Gastroesophageal sphincter (tissue), 4 donors: ENCODE data around the gene KCNIP4. TPM values are rescaled to one million over a fixed set of nuclear protein-coding genes. Genes with fewer than 3 reads are reported as not detected.

Source experiments
- ATAC-seq: fragments of 150-250 bp; one replicate; pipeline ENCODE4 v1.9.1; 2016; ENCODE audit warnings: mild to moderate bottlenecking, moderate library complexity
- H3K27ac ChIP-seq, 4 donors: fragments of 200-600 bp; sonication (generic) in 3 of 4; 1 replicate in 3 of 4; 2 replicates in 1 of 4; pipeline ENCODE4 v1.5.1; 2016 to 2019
- H3K27me3 ChIP-seq: fragments of 200-600 bp; sonication (generic); one replicate; pipeline ENCODE4 v1.5.1; 2019
- H3K36me3 ChIP-seq, 2 donors: fragments of 200-600 bp; sonication (generic); one replicate each; pipeline ENCODE4 v1.5.1; 2019; ENCODE audit warnings: control low read depth in 1 of 2
- H3K4me1 ChIP-seq, 3 donors: fragments of 200-600 bp; sonication (generic); 1 replicate in 2 of 3; 2 replicates in 1 of 3; pipeline ENCODE4 v1.5.1; 2016 to 2019; ENCODE audit warnings: control low read depth in 2 of 3
- H3K4me3 ChIP-seq, 2 donors: fragments of 200-600 bp; sonication (generic); one replicate each; pipeline ENCODE4 v1.5.1; 2019; ENCODE audit warnings: mild to moderate bottlenecking in 1 of 2, moderate library complexity in 1 of 2
- H3K9me3 ChIP-seq, 3 donors: fragments of 200-600 bp; sonication (generic); one replicate each; pipeline ENCODE4 v1.5.1; 2017 to 2019; ENCODE audit warnings: control low read depth in 2 of 3
- CTCF ChIP-seq, 4 experiments: fragments of 200-600 bp in 2 of 4; fragments of 450-650 bp in 2 of 4; sonication (generic) in 1 of 4; IDR thresholded peaks; one replicate each; pipeline ENCODE4 v1.5.1; 2017 to 2019; ENCODE audit warnings: antibody characterized with exemption in 4 of 4, mild to moderate bottlenecking in 2 of 4, moderate library complexity in 2 of 4
- EP300 ChIP-seq: sonication (generic); formaldehyde crosslinking; IDR thresholded peaks from one replicate; pipeline ENCODE4 v1.6.1; 2017; ENCODE audit warnings: antibody characterized with exemption, mild to moderate bottlenecking
- POLR2A ChIP-seq, 2 donors: fragments of 450-650 bp; IDR thresholded peaks; one replicate each; pipeline ENCODE4 v1.6.1; 2017; ENCODE audit warnings: antibody characterized with exemption in 2 of 2, mild to moderate bottlenecking in 2 of 2, moderate library complexity in 1 of 2
- POLR2AphosphoS5 ChIP-seq: sonication (generic); formaldehyde crosslinking; IDR thresholded peaks from one replicate; pipeline ENCODE4 v1.6.1; 2017; ENCODE audit warnings: antibody characterized with exemption
- WGBS, 2 donors: methylation state at CpG; one replicate each; pipeline ENCODE4 v1.1.5; 2018; ENCODE audit warnings: low coverage in 1 of 2; 5-methylcytosine and 5-hydroxymethylcytosine counted together
- total RNA-seq, 4 donors: library from RNA; depleted of rRNA; stranded (reverse); fragments of >200 nt; gene quantifications; one replicate each; pipeline ENCODE4 v1.1.0, GENCODE V29; 2016

KCNIP4 gene
- total RNA-seq, 4 donors from 2014 or later, result 0.23 to 0.59 (median 0.54) TPM; not detected in 1

GRCh38 chr4:21879187-21879586 lies 69.4 kb downstream of the KCNIP4 start:
- H3K27me3 ChIP-seq, result no peaks in the 10 kb centered on the region
- H3K36me3 ChIP-seq, result no peaks in the 10 kb centered on the region
- H3K4me3 ChIP-seq, result no peak overlapping the region
- H3K4me1 ChIP-seq, result no peaks in the 10 kb centered on the region
- WGBS, 2 donors, result 67 to 82% methylated on average over 3 of the region's 3 CpGs
- TF ChIP-seq POLR2AphosphoS5 (no peak), CTCF (IDR thresholded peaks at IDR 0.05) (no peak), EP300 (no peak)
- no peak overlapping the region for H3K27ac ChIP-seq
- no peak for ATAC-seq
- H3K9me3 ChIP-seq, result no peaks in the 10 kb centered on the region

- TF ChIP-seq CTCF (IDR thresholded peaks at IDR 0.05), result no peak
- TF ChIP-seq EP300, result no peak
- no peak for TF ChIP-seq POLR2AphosphoS5
- no peak for TF ChIP-seq POLR2A (IDR thresholded peaks at IDR 0.05)
- no peak for ATAC-seq
These were observed 71.9 kb downstream of the KCNIP4 start for GRCh38 chr4:21876711-21877110.

DNA sequence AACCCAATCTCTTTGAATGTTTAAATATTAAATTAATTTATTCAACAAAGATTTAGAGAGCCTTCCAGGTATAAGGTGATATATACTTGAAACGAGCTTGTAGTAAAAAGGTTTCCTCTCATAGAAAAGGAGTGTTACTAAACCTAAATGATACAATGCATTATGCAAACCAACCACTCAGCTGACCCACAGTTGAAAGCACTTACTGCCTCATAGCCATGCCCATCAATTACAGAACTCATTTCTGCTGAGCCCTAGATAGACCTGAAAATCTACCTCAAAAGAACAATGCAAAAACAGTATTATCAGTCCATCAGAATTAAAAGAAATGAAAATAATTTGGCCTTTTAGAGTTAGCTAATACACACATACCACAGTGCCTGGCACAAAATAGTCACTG lies 75.4 kb downstream of the KCNIP4 start:
- TF ChIP-seq CTCF (IDR thresholded peaks at IDR 0.05), result no peak
- no peak for TF ChIP-seq POLR2AphosphoS5
- TF ChIP-seq POLR2A (IDR thresholded peaks at IDR 0.05), result no peak
- no peak for TF ChIP-seq EP300
- 82 to 100% methylated on average over 1 of the region's 1 CpG for WGBS, 2 donors
- ATAC-seq, result no peak

More at GRCh38 chr4:21876711-21877110, 71.9 kb downstream of the KCNIP4 start:
- Histone ChIP-seq H3K9me3 (no peaks in the 10 kb centered on the region), H3K36me3 (no peaks in the 10 kb centered on the region), H3K4me3 (no peak overlapping the region), H3K27me3 (no peaks in the 10 kb centered on the region), H3K4me1 (no peaks in the 10 kb centered on the region), H3K27ac (no peak overlapping the region)
- 38 to 63% methylated on average over 1 of the region's 1 CpG for WGBS, 2 donors

GRCh38 chr4:21872101-21872500 lies 76.5 kb downstream of the KCNIP4 start:
- no peak overlapping the region for H3K4me3 ChIP-seq
- no peaks in the 10 kb centered on the region for H3K4me1 ChIP-seq
- no peak for ATAC-seq
- H3K27ac ChIP-seq, result no peak overlapping the region
- no peaks in the 10 kb centered on the region for H3K36me3 ChIP-seq
- no peaks in the 10 kb centered on the region for H3K27me3 ChIP-seq
- no peaks in the 10 kb centered on the region for H3K9me3 ChIP-seq
- WGBS, 2 donors, result 17 to 44% methylated on average over 5 of the region's 5 CpGs
- TF ChIP-seq POLR2A (IDR thresholded peaks at IDR 0.05) (no peak), EP300 (no peak)

More for the DNA sequence above, 75.4 kb downstream of the KCNIP4 start:
- Histone ChIP-seq H3K4me1 (no peaks in the 10 kb centered on the region), H3K36me3 (no peaks in the 10 kb centered on the region), H3K27me3 (no peaks in the 10 kb centered on the region), H3K4me3 (no peak overlapping the region), H3K27ac (no peak overlapping the region), H3K9me3 (no peaks in the 10 kb centered on the region)

DNA sequence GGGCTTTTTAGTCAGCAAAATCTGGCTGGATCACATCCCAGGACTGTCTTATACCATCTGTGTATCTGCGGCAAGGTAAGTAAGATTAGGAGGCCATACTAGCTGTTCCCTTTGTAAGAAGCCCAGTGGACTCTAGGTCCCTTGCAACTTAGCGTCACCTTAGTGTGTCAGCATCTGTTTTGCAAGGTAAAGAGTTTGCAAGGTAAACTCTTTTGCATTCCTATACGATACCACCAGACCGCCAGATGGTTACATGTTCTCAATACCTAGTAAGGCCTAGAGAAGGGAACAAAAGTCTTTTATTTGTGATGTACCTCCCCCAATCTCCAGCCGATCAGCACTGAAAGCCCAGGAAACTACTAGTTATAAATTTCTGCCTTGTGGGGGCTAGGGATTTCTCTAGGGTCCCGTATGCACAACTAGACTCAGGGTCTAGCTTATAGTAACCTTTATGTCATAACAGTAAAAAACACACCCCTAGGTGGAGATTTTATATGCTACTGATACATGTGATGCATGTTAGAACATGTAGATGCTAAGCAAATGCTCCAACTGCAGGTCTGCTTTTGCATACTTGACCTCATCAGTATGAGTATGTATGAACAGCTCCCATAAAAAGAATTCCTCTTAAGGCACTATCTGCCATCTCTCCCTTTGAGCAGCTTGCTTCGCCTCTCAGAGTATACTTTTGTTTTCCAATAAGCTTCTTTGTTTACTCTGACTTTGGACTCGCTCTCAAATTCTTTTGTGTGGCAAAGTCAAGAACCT lies 78.4 kb downstream of the KCNIP4 start:
- no peak for ATAC-seq
- Histone ChIP-seq H3K9me3 (no peaks in the 10 kb centered on the region), H3K27ac (no peak overlapping the region), H3K4me1 (no peaks in the 10 kb centered on the region), H3K4me3 (no peak overlapping the region), H3K36me3 (no peaks in the 10 kb centered on the region), H3K27me3 (no peaks in the 10 kb centered on the region)
- TF ChIP-seq CTCF (IDR thresholded peaks at IDR 0.05) (no peak), POLR2A (IDR thresholded peaks at IDR 0.05) (no peak), EP300 (no peak), POLR2AphosphoS5 (no peak)
- WGBS, 2 donors, result 88 to 91% methylated on average over 7 to 8 of the region's 8 CpGs
